Endothelial cell of umbilical vein (primary cell): ENCODE measurements around the gene SLC17A9. TPM values are rescaled to one million over a fixed set of nuclear protein-coding genes. Genes with fewer than 3 reads are reported as not detected.

Experiments
- Bru-seq: library from RNA; stranded (reverse); fragments of 400-500 nt; gene quantifications from one replicate; lab custom pipeline; 2021; lab: Mats Ljungman, UMichigan
- BruChase-seq, 2 experiments: library from RNA; stranded (reverse); fragments of 400-500 nt; gene quantifications; one replicate each; lab custom pipeline; 2021; lab: Mats Ljungman, UMichigan
- BruUV-seq: library from RNA; stranded (reverse); fragments of 400-500 nt; replicated peaks from 2 replicates; lab custom pipeline; 2021; lab: Mats Ljungman, UMichigan
- CTCF ChIA-PET: fragments of 300-600, 350-600 bp; sonication (Branson Sonifier 250); formaldehyde crosslinking; loops from one replicate; lab custom pipeline; 2021; ENCODE audit warnings: antibody characterized with exemption, inconsistent platforms; lab: Charles Lee
- POLR2A ChIA-PET: fragments of 300-600, 350-600 bp; sonication (Branson Sonifier 250); formaldehyde crosslinking; loops from one replicate; lab custom pipeline; 2021; ENCODE audit warnings: antibody characterized with exemption, inconsistent platforms; lab: Charles Lee
- DNase-seq: peaks from one replicate; pipeline ENCODE4 v3.0.0-alpha.2; 2011; ENCODE audit warnings: low read depth, low spot score
- FAIRE-seq: peaks from 2 replicates; lab custom pipeline; 2011; peaks lifted over from hg19 to GRCh38; lab: Jason Lieb, UNC
- H2AFZ ChIP-seq: 2 replicates; pipeline ENCODE4 v1.6.0; 2012; ENCODE audit warnings: low read depth, low read length, control low read depth, inconsistent platforms
- H3K27ac ChIP-seq: 2 replicates; pipeline ENCODE4 v1.5.1; 2011; ENCODE audit warnings: low read depth, mild to moderate bottlenecking, control low read depth, low read length, moderate library complexity; ENCODE audit not compliant: insufficient read depth
- H3K27me3 ChIP-seq, 2 experiments: 2 replicates each; pipeline versions ENCODE4 v1.6.0 to v1.6.1; 2011; ENCODE audit warnings: low read length in 2 of 2, mixed read lengths in 1 of 2; ENCODE audit not compliant: control insufficient read depth in 2 of 2, insufficient read depth in 2 of 2
- H3K36me3 ChIP-seq, 2 experiments: 2 replicates in 1 of 2; 3 replicates in 1 of 2; pipeline ENCODE4 v1.5.1; 2011; ENCODE audit warnings: low read length in 2 of 2, mild to moderate bottlenecking in 1 of 2, moderate library complexity in 1 of 2; ENCODE audit not compliant: control insufficient read depth in 2 of 2, insufficient read depth in 2 of 2; ENCODE audit errors: extremely low read depth in 1 of 2
- H3K4me1 ChIP-seq: 3 replicates; pipeline ENCODE4 v1.5.1; 2011; ENCODE audit warnings: mild to moderate bottlenecking, low read length; ENCODE audit not compliant: control insufficient read depth, insufficient read depth; ENCODE audit errors: extremely low read depth
- H3K4me2 ChIP-seq: 2 replicates; pipeline ENCODE4 v1.6.1; 2011; ENCODE audit warnings: low read length, control low read depth, mixed read lengths; ENCODE audit not compliant: insufficient read depth
- H3K4me3 ChIP-seq, 3 experiments: fragments of 200-600 bp in 1 of 3; sonication (generic), shearing (Covaris generic) in 1 of 3; replicated peaks in 1 of 3; 2 replicates each; pipeline ENCODE4 v1.5.1; 2011 to 2016; ENCODE audit warnings: control low read depth in 3 of 3, low read length in 3 of 3, mild to moderate bottlenecking in 2 of 3, inconsistent platforms in 1 of 3, low read depth in 1 of 3, moderate library complexity in 1 of 3; ENCODE audit not compliant: insufficient read depth in 1 of 3
- H3K79me2 ChIP-seq: 2 replicates; pipeline ENCODE4 v1.6.0; 2012; ENCODE audit warnings: low read length, inconsistent platforms; ENCODE audit not compliant: control insufficient read depth, insufficient read depth
- H3K9ac ChIP-seq: replicated peaks from 2 replicates; pipeline ENCODE3; 2011; ENCODE audit warnings: low read length, control low read depth; ENCODE audit not compliant: insufficient read depth; ENCODE audit errors: extremely low read depth
- H3K9me1 ChIP-seq: replicated peaks from 3 replicates; pipeline ENCODE4 v1.6.0; 2011; ENCODE audit warnings: mild to moderate bottlenecking, low read length; ENCODE audit not compliant: control insufficient read depth, insufficient read depth; ENCODE audit errors: extremely low read depth
- H3K9me3 ChIP-seq: replicated peaks from 2 replicates; pipeline ENCODE4 v1.5.1; 2012; ENCODE audit warnings: low read length, inconsistent platforms; ENCODE audit not compliant: control insufficient read depth, insufficient read depth
- H4K20me1 ChIP-seq: replicated peaks from 2 replicates; pipeline ENCODE3; 2011; ENCODE audit warnings: mild to moderate bottlenecking, low read length; ENCODE audit not compliant: control insufficient read depth, insufficient read depth; ENCODE audit errors: extremely low read depth
- CTCF ChIP-seq, 2 donors: IDR thresholded peaks; 1 replicate in 1 of 2; 2 replicates in 1 of 2; pipeline ENCODE4 v1.5.1; 2011; ENCODE audit warnings: low read length in 2 of 2, mild to moderate bottlenecking in 2 of 2, moderate library complexity in 2 of 2, control low read depth in 1 of 2, inconsistent platforms in 1 of 2, low read depth in 1 of 2; ENCODE audit not compliant: insufficient read depth in 1 of 2; ENCODE audit errors: extremely low read depth in 1 of 2
- FOS ChIP-seq: IDR thresholded peaks from 2 replicates; pipeline ENCODE4 v1.6.1; 2011; ENCODE audit warnings: mild to moderate bottlenecking, low read length, moderate library complexity, borderline replicate concordance; ENCODE audit not compliant: insufficient read depth
- GATA2 ChIP-seq: IDR thresholded peaks from 2 replicates; pipeline ENCODE4 v1.7.0; 2011; ENCODE audit warnings: low read depth, mild to moderate bottlenecking, moderate library complexity, mixed read lengths, low read length; ENCODE audit not compliant: insufficient read length, insufficient read depth
- JUN ChIP-seq: IDR thresholded peaks from 2 replicates; pipeline ENCODE4 v1.6.1; 2011; ENCODE audit warnings: borderline replicate concordance, low read depth; ENCODE audit not compliant: insufficient read length, insufficient read depth
- MAX ChIP-seq: IDR thresholded peaks from 2 replicates; pipeline ENCODE4 v1.6.1; 2011; ENCODE audit not compliant: insufficient read depth, insufficient read length
- MYC ChIP-seq: IDR thresholded peaks from one replicate; pipeline ENCODE4 v1.6.1; 2011; ENCODE audit warnings: mild to moderate bottlenecking, low read depth, low read length
- POLR2A ChIP-seq: IDR thresholded peaks from 2 replicates; pipeline ENCODE4 v1.6.1; 2012; ENCODE audit warnings: low read depth, mild to moderate bottlenecking, control low read depth, low read length
- POLR2AphosphoS5 ChIP-seq: IDR thresholded peaks from 2 replicates; pipeline ENCODE4 v1.6.1; 2012; ENCODE audit warnings: low read depth, mild to moderate bottlenecking, control low read depth, low read length, moderate library complexity; ENCODE audit not compliant: insufficient read depth
- dilution Hi-C: fragments of 300-500 bp; cut with MboI; formaldehyde crosslinking; loops from one replicate; pipeline ENCODE4 v1.15.0; 2019; ENCODE audit warnings: low sequenced_read_pairs; ENCODE audit not compliant: extremely low pct_ligation_motif_present
- intact Hi-C: fragments of 100-400 bp; cut with micrococcal nuclease; formaldehyde crosslinking; loops from one replicate; pipeline ENCODE4 v1.10.0; 2022
- long read RNA-seq: library from polyadenylated mRNA; stranded (forward); transcript quantifications from one replicate; pipeline ENCODE4 v2.0.0, GENCODE V29; 2021
- polyA minus RNA-seq, 3 experiments: library from RNA; depleted of rRNA, polyadenylated mRNA; stranded (reverse); fragments of >200 nt; gene quantifications; 1 replicate in 1 of 3; 2 replicates in 2 of 3; pipeline ENCODE4 v1.2.3, GENCODE V29; 2011
- polyA plus RNA-seq, 4 experiments: library from polyadenylated mRNA; depleted of rRNA in 3 of 4; stranded (reverse) in 3 of 4; unstranded in 1 of 4; fragments of >200 nt; gene quantifications; 2 replicates each; pipeline versions ENCODE4 v1.2.1 to v1.2.3, GENCODE V29; 2011 to 2012; ENCODE audit warnings: missing spikeins in 1 of 4
- total RNA-seq: library from RNA; stranded (reverse); gene quantifications from 2 replicates; pipeline ENCODE4 v1.2.3, GENCODE V29; 2021

The SLC17A9 gene
- 44.5 and 49.4 TPM in 2 replicates for total RNA-seq
- 38.2 and 48.3 TPM in 2 replicates for polyA plus RNA-seq
- polyA plus RNA-seq (2011; cell fraction: cytosol; rRNA removed) = 9.6 and 15.4 TPM in 2 replicates
- polyA plus RNA-seq (2011; cell fraction: nucleus; rRNA removed) = 182 and 237 TPM in 2 replicates
- 22.2 and 38.9 TPM in 2 replicates for polyA plus RNA-seq (2012)
- polyA minus RNA-seq = 10.8 and 19.6 TPM in 2 replicates
- not detected for polyA minus RNA-seq (2011; cell fraction: cytosol; rRNA and poly(A)+ RNA removed)
- 26.9 and 30.8 TPM in 2 replicates for polyA minus RNA-seq (2011; cell fraction: nucleus; rRNA and poly(A)+ RNA removed)
- percentile 53 among the genes with signal in this experiment for Bru-seq, nascent RNA
- BruChase-seq, experiment 1, labeled RNA remaining after a 6-hour chase = percentile 72 among the genes with signal in this experiment
- percentile 69 among the genes with signal in this experiment for BruChase-seq, experiment 2, labeled RNA remaining after a 2-hour chase
- long read RNA-seq, transcript SLC17A9-202 (13 exons, 3,580 nt) = major isoform, 7 of 39 reads
- long read RNA-seq, partial matches to known transcripts = 9 of 39 reads
- long read RNA-seq, other reads (novel, unspliced or antisense) = 22 of 39 reads

GRCh38 chr20:62952373-62952967 lies at the start of gene SLC17A9:
Gene SLC17A9 (plus strand): TSS chr20:62952709. CDS start chr20:62952831, 122 bp downstream.
- Histone ChIP-seq H2AFZ (peak within 1 kb of the TSS; percentile 90), H3K27me3 (no peaks in the 10 kb centered on the region), H3K79me2 (peaks cover 33% of the 10 kb centered on the region), H3K9me1 (no peaks in the 10 kb centered on the region), H3K27ac (peak within 1 kb of the TSS; percentile 68), H3K4me3 (peak within 1 kb of the TSS; percentile 45 to 60 (median 48)), H3K9me3 (no peaks in the 10 kb centered on the region), H3K4me2 (peak within 1 kb of the TSS; percentile 88), H3K36me3 (peaks cover 0 to 11% of the 10 kb centered on the region in 2 experiments), H3K4me1 (peaks cover 20% of the 10 kb centered on the region), H3K9ac (peak within 1 kb of the TSS; percentile 15), H4K20me1 (no peaks in the 10 kb centered on the region)
- DNase-seq = peak; percentile 68
- dilution Hi-C loops (no loop called here), intact Hi-C loops (loop anchor here (1.0 kb wide), 1 partner anchor 14 kb away; the partner anchor contains the start of gene GID8)
- CTCF ChIA-PET = interaction anchor here (1.0 to 2.1 kb wide), 4 partner anchors 14 to 51 kb away, joined by 3 to 9 read pairs (median 9); partner anchors contain the start of gene GID8
- FAIRE-seq = peak; percentile 75
- no TSS peak for BruUV-seq
- TF ChIP-seq MAX = no peak
- no peak for TF ChIP-seq FOS
- peak in 1 of 2 donors; percentile 15 for TF ChIP-seq CTCF (IDR thresholded peaks at IDR 0.05; ENCODE audit: extremely low read depth in 1 of 2, insufficient read depth in 1 of 2, low read depth in 1 of 2, low read length in 2 of 2)
- no peak for TF ChIP-seq GATA2
- no peak for TF ChIP-seq JUN
- peak; percentile 56 for TF ChIP-seq MYC
- TF ChIP-seq POLR2A = no peak
- TF ChIP-seq POLR2AphosphoS5 = peak; percentile 46
- POLR2A ChIA-PET = no interaction called here
